HCT116 (cell line): ENCODE measurements around the gene NT5C2. TPM values are rescaled to one million over a fixed set of nuclear protein-coding genes. Genes with fewer than 3 reads are reported as not detected.
"Not testable (repeated sequence)": the region's sequence is repeated elsewhere in the genome, so short reads cannot be mapped to it uniquely, and the experiment has no call there.

Source experiments
- ATAC-seq: fragments of 200-7000 bp; cut with Tn5 transposase; 2 replicates; pipeline ENCODE4 v1.9.1; 2020; ENCODE audit warnings: mild to moderate bottlenecking, moderate library complexity
- BruUV-seq: library from RNA; stranded (reverse); fragments of 400-500 nt; replicated peaks from 2 replicates; lab custom pipeline; 2021; lab: Mats Ljungman, UMichigan
- CTCF ChIA-PET: fragments of 300-600 bp; sonication (Branson Sonifier 250); formaldehyde crosslinking; loops from one replicate; lab custom pipeline; 2021; ENCODE audit warnings: antibody characterized with exemption; lab: Charles Lee
- POLR2A ChIA-PET: fragments of 300-600, 350-600 bp; sonication (Branson Sonifier 250); formaldehyde crosslinking; loops from one replicate; lab custom pipeline; 2021; ENCODE audit warnings: antibody characterized with exemption; lab: Charles Lee
- RAD21 ChIA-PET, 2 experiments: fragments of 300-600 bp; sonication (Branson Sonifier 250); formaldehyde crosslinking; loops; one replicate each; lab custom pipeline; 2023; ENCODE audit warnings: low total read pairs in 2 of 2; ENCODE audit not compliant: uncharacterized antibody in 2 of 2, unreplicated experiment in 2 of 2, low non-redundant PET in 1 of 2; lab: Charles Lee
- DNase-seq: peaks from one replicate; pipeline ENCODE4 v3.0.0-alpha.2; 2010; ENCODE audit warnings: low read depth, low spot score
- H2AFZ ChIP-seq: fragments of 200-600 bp; shearing (Covaris generic), sonication (generic); 2 replicates; pipeline ENCODE4 v1.6.1; 2017; ENCODE audit warnings: low read depth, mixed run types, mixed read lengths, antibody characterized with exemption, low read length; ENCODE audit not compliant: poor library complexity, severe bottlenecking
- H3K27ac ChIP-seq: 2 replicates; pipeline ENCODE4 v1.5.1; 2012; ENCODE audit warnings: low read depth, low read length
- H3K27me3 ChIP-seq: fragments of 200-600 bp; sonication (generic); 2 replicates; pipeline ENCODE4 v1.6.1; 2016; ENCODE audit warnings: mixed run types, low read length, mixed read lengths; ENCODE audit not compliant: insufficient read depth
- H3K36me3 ChIP-seq, 2 experiments: fragments of 200-500 bp in 1 of 2; fragments of 200-600 bp in 1 of 2; sonication (Bioruptor generic) in 1 of 2; sonication (generic) in 1 of 2; 2 replicates each; pipeline versions ENCODE4 v1.5.1 to v1.6.1; 2014 to 2016; ENCODE audit warnings: low read length in 2 of 2, inconsistent platforms in 1 of 2, mixed read lengths in 1 of 2, mixed run types in 1 of 2; ENCODE audit not compliant: insufficient read depth in 2 of 2, control insufficient read depth in 1 of 2
- H3K4me1 ChIP-seq, 2 experiments: fragments of 200-600 bp in 1 of 2; sonication (generic) in 1 of 2; 2 replicates each; pipeline versions ENCODE4 v1.5.1 to v1.6.1; 2012 to 2017; ENCODE audit warnings: low read length in 2 of 2, inconsistent platforms in 1 of 2, mild to moderate bottlenecking in 1 of 2, mixed read lengths in 1 of 2, mixed run types in 1 of 2, moderate library complexity in 1 of 2; ENCODE audit not compliant: insufficient read depth in 2 of 2, control insufficient read depth in 1 of 2
- H3K4me2 ChIP-seq: fragments of 200-600 bp; sonication (generic); 2 replicates; pipeline ENCODE4 v1.6.1; 2017; ENCODE audit warnings: mixed run types, low read length, mixed read lengths
- H3K4me3 ChIP-seq, 2 experiments: fragments of 200-600 bp in 1 of 2; sonication (generic) in 1 of 2; replicated peaks in 1 of 2; 2 replicates each; pipeline ENCODE4 v1.5.1; 2011 to 2016; ENCODE audit warnings: low read length in 2 of 2, control low read depth in 1 of 2, low read depth in 1 of 2, mild to moderate bottlenecking in 1 of 2, mixed read lengths in 1 of 2, mixed run types in 1 of 2
- H3K79me2 ChIP-seq: fragments of 200-600 bp; sonication (generic); 2 replicates; pipeline ENCODE4 v1.6.1; 2017; ENCODE audit warnings: mild to moderate bottlenecking, mixed run types, low read length, moderate library complexity, mixed read lengths; ENCODE audit not compliant: insufficient read depth
- H3K9ac ChIP-seq: fragments of 200-600 bp; sonication (generic); 2 replicates; pipeline ENCODE4 v1.6.1; 2016; ENCODE audit warnings: low read length, mixed read lengths
- H3K9me2 ChIP-seq: fragments of 200-600 bp; sonication (generic), shearing (Covaris generic); 2 replicates; pipeline ENCODE4 v1.6.1; 2017; ENCODE audit warnings: mixed run types, mild to moderate bottlenecking, moderate library complexity; ENCODE audit not compliant: insufficient read depth
- H3K9me3 ChIP-seq, 2 experiments: fragments of 200-500 bp in 1 of 2; fragments of 200-600 bp in 1 of 2; sonication (Bioruptor generic) in 1 of 2; sonication (generic) in 1 of 2; 2 replicates each; pipeline ENCODE4 v1.6.1; 2014 to 2017; ENCODE audit warnings: low read length in 2 of 2, mixed read lengths in 2 of 2, inconsistent platforms in 1 of 2, low read depth in 1 of 2, mild to moderate bottlenecking in 1 of 2, mixed run types in 1 of 2, moderate library complexity in 1 of 2; ENCODE audit not compliant: control insufficient read depth in 1 of 2, insufficient read depth in 1 of 2
- H4K20me1 ChIP-seq: fragments of 200-600 bp; sonication (generic), shearing (Covaris generic); 2 replicates; pipeline ENCODE4 v1.6.1; 2017; ENCODE audit warnings: mixed run types, mild to moderate bottlenecking, moderate library complexity; ENCODE audit not compliant: insufficient read depth
- ELF1 ChIP-seq: IDR thresholded peaks from 2 replicates; pipeline ENCODE4 v1.6.1; 2012; ENCODE audit warnings: low read depth, borderline replicate concordance
- RAD21 ChIP-seq: IDR thresholded peaks from 2 replicates; pipeline ENCODE4 v1.6.1; 2012; ENCODE audit warnings: low read depth, mild to moderate bottlenecking
- SRF ChIP-seq: IDR thresholded peaks from 2 replicates; pipeline ENCODE4 v1.6.1; 2012; ENCODE audit warnings: low read depth
- ZBTB33 ChIP-seq: IDR thresholded peaks from 2 replicates; pipeline ENCODE4 v1.6.1; 2011; ENCODE audit warnings: mild to moderate bottlenecking, low read length, moderate library complexity; ENCODE audit not compliant: insufficient replicate concordance; ENCODE audit errors: extremely low read depth
- intact Hi-C: fragments of 100-400 bp; cut with micrococcal nuclease; formaldehyde crosslinking; loops from 2 replicates; pipeline ENCODE4 v1.10.0; 2022
- total RNA-seq: library from RNA; stranded (reverse); gene quantifications from one replicate; pipeline ENCODE4 v1.2.1, GENCODE V29; 2021; ENCODE audit not compliant: unreplicated experiment

NT5C2 gene
- total RNA-seq, 1 experiment from 2014 or later = 63.0 TPM

GRCh38 chr10:103175580-103176285 is 17.3 kb downstream of the NT5C2 start:
- POLR2A ChIA-PET = no interaction called here
- no peak overlapping the region for H2AFZ ChIP-seq
- TF ChIP-seq RAD21 (no peak), ELF1 (no peak), ZBTB33 (no peak), SRF (no peak)
- H3K4me2 ChIP-seq = no peak overlapping the region
- peaks cover 6 to 9% of the 10 kb centered on the region in 2 experiments; a peak in 2 of 4 replicates for H3K4me1 ChIP-seq
- no peak overlapping the region for H3K27ac ChIP-seq
- no TSS peak for BruUV-seq
- DNase-seq (no peak), ATAC-seq (peak; percentile 20; the same call in 1 of the 2 replicates)
- H3K36me3 ChIP-seq = peaks cover 8 to 9% of the 10 kb centered on the region in 2 experiments
- H3K9ac ChIP-seq = no peak overlapping the region
- H3K9me3 ChIP-seq = no peaks in the 10 kb centered on the region
- no peak overlapping the region for H3K4me3 ChIP-seq
- intact Hi-C loops = no loop called here
- RAD21 ChIA-PET = no interaction called here
- H4K20me1 ChIP-seq = 0 out of 2 replicates have a peak, but pooled peaks cover 4% of the 10 kb centered on the region
- no peaks in the 10 kb centered on the region for H3K9me2 ChIP-seq
- H3K27me3 ChIP-seq = no peaks in the 10 kb centered on the region
- CTCF ChIA-PET = no interaction called here
- peaks cover 50% of the 10 kb centered on the region for H3K79me2 ChIP-seq

- DNase-seq, H2AFZ ChIP-seq, BruUV-seq, H3K4me2 ChIP-seq, H3K9me3 ChIP-seq, intact Hi-C loops, ATAC-seq, H3K4me3 ChIP-seq, H4K20me1 ChIP-seq, H3K9me2 ChIP-seq, H3K4me1 ChIP-seq, CTCF ChIA-PET, H3K27me3 ChIP-seq, H3K27ac ChIP-seq, POLR2A ChIA-PET, H3K9ac ChIP-seq: not testable (repeated sequence)
- Histone ChIP-seq H3K79me2 (peaks cover 50% of the 10 kb centered on the region), H3K36me3 (peaks cover 4 to 11% of the 10 kb centered on the region in 2 experiments; a peak in 3 of 4 replicates)
- RAD21 ChIA-PET = interaction anchor here in 1 of 2 experiments (0.7 kb wide), 1 partner anchor 53 kb away, joined by 6 read pairs; no protein-coding TSS in a partner anchor
These were observed 18.7 kb downstream of the NT5C2 start for GRCh38 chr10:103174324-103174723.
